A549 treated with ZK216348 at 1 μM for 4 hours (cell line): ENCODE results near the gene GRIK5. TPM values are rescaled to one million over a fixed set of nuclear protein-coding genes. Genes with fewer than 3 reads are reported as not detected.

Experiments
- total RNA-seq: library from RNA; stranded (reverse); fragments of 200-300 nt; extraction: Qiagen RNA extraction; gene quantifications from 5 replicates; pipeline ENCODE4 v1.2.3, GENCODE V29; 2022; ENCODE audit warnings: low read depth

GRIK5 gene, protein sequence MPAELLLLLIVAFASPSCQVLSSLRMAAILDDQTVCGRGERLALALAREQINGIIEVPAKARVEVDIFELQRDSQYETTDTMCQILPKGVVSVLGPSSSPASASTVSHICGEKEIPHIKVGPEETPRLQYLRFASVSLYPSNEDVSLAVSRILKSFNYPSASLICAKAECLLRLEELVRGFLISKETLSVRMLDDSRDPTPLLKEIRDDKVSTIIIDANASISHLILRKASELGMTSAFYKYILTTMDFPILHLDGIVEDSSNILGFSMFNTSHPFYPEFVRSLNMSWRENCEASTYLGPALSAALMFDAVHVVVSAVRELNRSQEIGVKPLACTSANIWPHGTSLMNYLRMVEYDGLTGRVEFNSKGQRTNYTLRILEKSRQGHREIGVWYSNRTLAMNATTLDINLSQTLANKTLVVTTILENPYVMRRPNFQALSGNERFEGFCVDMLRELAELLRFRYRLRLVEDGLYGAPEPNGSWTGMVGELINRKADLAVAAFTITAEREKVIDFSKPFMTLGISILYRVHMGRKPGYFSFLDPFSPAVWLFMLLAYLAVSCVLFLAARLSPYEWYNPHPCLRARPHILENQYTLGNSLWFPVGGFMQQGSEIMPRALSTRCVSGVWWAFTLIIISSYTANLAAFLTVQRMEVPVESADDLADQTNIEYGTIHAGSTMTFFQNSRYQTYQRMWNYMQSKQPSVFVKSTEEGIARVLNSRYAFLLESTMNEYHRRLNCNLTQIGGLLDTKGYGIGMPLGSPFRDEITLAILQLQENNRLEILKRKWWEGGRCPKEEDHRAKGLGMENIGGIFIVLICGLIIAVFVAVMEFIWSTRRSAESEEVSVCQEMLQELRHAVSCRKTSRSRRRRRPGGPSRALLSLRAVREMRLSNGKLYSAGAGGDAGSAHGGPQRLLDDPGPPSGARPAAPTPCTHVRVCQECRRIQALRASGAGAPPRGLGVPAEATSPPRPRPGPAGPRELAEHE
- 0.21 to 1.0 TPM (median 0.60 TPM) in 5 replicates for total RNA-seq

DNA sequence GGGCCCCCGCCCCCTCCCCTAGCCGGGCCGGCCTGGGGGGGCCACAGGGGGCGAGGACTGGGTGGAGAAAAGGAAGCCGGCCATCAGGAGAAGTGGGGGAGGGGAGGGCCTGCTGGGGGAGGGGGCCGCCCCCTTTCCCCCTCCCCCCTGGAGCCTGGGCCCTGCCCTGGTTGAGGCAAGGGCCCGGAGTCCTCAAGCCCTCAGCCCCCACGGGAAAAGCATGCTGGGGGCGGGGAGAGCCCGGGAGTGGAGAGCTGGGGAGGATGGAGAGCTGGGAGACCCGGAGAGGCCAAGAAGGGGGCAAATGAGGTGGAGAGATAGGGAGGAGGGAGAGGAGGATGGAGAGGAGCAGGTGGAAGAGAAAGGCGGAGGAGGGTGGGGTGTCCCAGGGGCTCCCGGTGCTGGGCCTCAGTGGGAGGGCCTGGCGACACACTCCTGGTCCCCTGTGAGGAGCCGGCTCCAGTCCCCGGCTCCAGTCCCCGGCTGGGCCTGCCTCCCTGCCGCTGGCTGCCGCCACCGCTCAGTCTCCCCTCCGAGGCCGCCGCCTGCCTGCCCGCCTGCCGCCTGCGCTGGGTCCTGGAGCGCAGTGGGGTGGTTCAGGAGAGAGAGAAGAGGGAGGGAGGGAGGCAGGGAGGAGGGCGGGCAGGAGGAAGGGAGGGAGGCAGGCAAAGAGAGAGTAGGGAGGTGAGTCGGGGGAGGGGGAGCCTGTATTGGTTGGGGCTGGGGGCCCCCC is at the start of gene GRIK5:
TSS of gene GRIK5 (minus strand) at position 588 of the 733 bp plus-strand sequence. CDS start 4,436 bp downstream, outside the sequence.

DNA sequence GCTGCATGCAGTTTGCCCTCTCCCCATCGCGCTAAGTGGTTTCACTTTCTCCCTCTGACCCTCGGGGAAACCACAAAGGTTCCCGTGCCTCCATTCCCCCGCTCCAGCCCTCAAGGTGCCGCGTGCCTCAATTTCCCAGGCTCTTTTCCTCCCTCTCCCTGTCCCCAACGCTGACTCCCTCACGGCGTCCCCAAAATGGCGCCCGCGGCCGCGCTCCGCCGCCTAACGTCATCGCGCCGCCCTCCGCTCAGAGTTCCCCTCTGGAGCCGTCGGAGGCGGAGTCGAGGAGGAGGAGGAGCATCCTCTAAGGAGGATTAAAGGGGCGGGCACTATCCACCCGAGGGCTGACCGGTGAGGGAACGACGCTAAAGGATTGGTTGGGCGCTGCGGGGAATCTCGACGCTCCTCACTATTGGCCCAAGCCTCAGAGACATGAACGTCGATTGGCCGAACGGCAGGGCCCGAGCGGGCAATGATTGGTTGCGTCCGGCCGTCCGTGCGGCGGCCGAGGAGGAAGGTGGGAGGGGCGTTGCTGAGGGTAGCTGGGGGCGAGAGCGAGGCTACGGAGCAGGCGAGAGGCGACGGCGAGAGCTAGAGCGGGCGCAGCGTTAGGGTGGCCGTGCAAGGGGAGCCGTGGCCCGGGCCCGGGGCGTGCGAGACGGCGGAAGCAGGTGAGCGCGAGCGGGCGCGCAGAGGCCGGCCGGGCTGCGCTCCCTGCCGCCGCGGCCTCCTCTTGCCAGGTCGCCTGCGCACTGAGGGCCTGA is 5.8 kb upstream of the GRIK5 start, which contains the start of gene ZNF574:
TSS of gene ZNF574 (plus strand) at position 551 of the 764 bp plus-strand sequence. CDS start 2,441 bp downstream, outside the sequence.

DNA sequence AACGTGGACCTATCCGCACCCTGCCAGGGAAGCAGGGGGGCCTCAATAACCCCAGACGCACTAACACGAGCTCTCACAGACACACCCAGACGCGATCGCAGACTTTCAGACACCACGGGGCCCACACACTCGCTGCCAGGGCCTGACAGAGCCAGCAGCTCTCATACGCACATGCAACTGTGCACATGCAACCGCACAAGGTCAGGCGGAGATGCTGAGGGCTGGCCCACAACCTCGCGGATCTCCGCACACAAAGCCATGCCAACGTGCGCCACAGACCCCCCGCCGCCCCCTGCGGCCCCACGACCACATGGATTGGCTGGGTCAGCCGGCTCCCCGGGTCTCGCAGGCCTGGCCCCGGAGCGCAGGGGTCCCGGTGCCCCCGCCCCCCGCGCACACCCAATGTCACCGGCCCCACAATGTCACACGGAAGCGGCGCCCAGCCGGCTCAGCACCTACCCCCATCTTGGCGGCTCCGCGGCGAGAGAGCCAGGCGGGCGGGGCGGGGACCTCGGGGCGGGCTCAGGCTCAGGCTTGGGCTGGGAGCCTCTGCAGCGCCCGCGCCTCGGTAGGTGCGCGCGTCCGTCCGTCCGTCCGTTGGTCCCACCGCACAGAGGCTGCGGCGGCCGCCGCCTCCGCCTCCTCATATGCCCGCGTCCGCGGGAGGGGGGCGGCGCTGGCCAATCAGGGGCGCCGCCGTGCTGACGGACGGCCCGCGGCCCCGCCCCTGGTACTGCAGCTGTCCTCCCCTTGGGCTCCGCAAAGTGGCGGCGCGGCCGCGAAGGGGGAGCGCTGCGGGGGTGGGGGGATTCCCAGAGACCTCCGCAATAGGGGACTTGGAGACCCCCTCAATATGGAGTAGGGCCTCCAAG is 76.2 kb downstream of the GRIK5 start, which contains the start of gene ATP1A3:
TSS of gene ATP1A3 (minus strand) at position 619 of the 872 bp plus-strand sequence. CDS start at position 465, 154 bp downstream.

DNA sequence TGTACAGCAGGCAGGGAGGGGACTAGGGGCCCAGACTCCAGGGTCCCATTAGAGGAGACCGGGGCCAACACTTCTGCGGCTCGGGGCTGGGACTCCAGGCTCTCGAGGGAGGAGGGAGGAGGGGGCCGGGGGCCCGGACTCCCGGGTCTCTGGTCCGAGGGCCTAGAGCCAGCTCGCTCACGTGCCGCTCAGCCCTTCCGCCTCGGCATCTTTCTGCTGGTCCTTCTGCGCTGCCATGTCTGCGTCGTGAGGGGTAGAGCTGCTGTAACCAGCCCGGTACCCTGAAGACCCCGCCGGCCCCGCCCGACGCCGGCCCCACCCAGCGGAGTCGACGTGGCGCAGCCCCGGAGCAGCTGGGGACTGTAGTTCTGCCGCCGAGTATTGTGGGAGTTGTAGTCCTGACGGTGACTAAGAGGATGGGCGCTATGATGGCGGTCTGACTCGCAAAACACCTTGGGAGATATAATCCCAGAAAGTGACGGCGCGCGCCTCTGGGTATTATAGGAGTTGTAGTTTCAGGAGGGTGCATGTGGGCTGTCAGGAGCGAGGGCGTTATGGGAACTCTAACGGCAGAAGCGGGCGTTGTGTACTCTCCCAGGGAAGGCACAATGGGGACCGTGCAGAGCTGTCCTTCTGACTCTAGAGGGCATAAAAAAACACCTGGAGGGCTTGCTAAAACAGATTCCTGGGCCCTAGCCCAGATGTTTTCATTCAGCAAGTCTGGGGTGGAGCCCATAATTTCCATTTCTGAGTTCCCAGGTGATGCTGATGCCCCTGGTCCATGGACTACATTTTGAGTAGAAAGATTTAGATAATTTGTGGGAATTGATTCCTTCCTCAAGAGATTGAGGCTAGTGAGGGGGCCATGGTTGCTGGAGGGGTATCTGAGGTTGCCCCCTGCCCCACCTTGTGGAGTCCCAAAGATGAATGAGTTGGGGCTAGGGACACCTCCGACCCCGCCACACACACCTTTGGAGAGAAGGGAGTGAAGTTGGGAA is 110.7 kb downstream of the GRIK5 start, which contains the start of gene RABAC1:
TSS of gene RABAC1 (minus strand) at position 266 of the 998 bp plus-strand sequence. CDS start at position 237, 29 bp downstream.

Other genes starting within 250 kb of the GRIK5 start
- not detected in 5 replicates for gene LYPD4, start 225.5 kb downstream of the GRIK5 start, total RNA-seq
- not detected in 5 replicates for gene DMRTC2, start 225.2 kb downstream of the GRIK5 start, total RNA-seq
- gene RPS19, start 210.0 kb downstream of the GRIK5 start, total RNA-seq = 8,029 to 10,205 TPM (median 9,294 TPM) in 5 replicates
- gene CD79A, start 192.9 kb downstream of the GRIK5 start, total RNA-seq = 0.51 to 1.4 TPM (median 0.67 TPM) in 5 replicates
- gene ARHGEF1, start 187.0 kb downstream of the GRIK5 start, total RNA-seq = 57.0 to 141 TPM (median 106 TPM) in 5 replicates
- gene ERFL, start 141.8 kb downstream of the GRIK5 start, total RNA-seq = 0.16 to 0.40 TPM (median 0.25 TPM) in 5 replicates
- 139 to 316 TPM (median 257 TPM) in 5 replicates for gene RABAC1, start 110.9 kb downstream of the GRIK5 start, total RNA-seq
- gene ATP1A3, start 76.0 kb downstream of the GRIK5 start, total RNA-seq = 2.0 to 6.2 TPM (median 5.0 TPM) in 5 replicates
- gene ZNF574, start 6.0 kb upstream of the GRIK5 start, total RNA-seq = 21.8 to 39.4 TPM (median 36.5 TPM) in 5 replicates
- 0.14 to 1.2 TPM (median 0.41 TPM) in 5 replicates for gene POU2F2, start 62.2 kb upstream of the GRIK5 start, total RNA-seq
- gene DEDD2, start 147.5 kb upstream of the GRIK5 start, total RNA-seq = 43.1 to 88.7 TPM (median 75.9 TPM) in 5 replicates
- gene ZNF526, start 150.1 kb upstream of the GRIK5 start, total RNA-seq = 13.2 to 22.4 TPM (median 19.7 TPM) in 5 replicates
- gene GSK3A, start 172.4 kb upstream of the GRIK5 start, total RNA-seq = 99.0 to 169 TPM (median 161 TPM) in 5 replicates
- gene ERF, start 184.9 kb upstream of the GRIK5 start, total RNA-seq = 110 to 131 TPM (median 125 TPM) in 5 replicates
- 26.5 to 63.0 TPM (median 56.8 TPM) in 5 replicates for gene CIC, start 199.0 kb upstream of the GRIK5 start, total RNA-seq
- gene PRR19, start 231.9 kb upstream of the GRIK5 start, total RNA-seq = 3.5 to 4.9 TPM (median 3.7 TPM) in 5 replicates
- 111 to 154 TPM (median 141 TPM) in 5 replicates for gene PAFAH1B3, start 232.4 kb upstream of the GRIK5 start, total RNA-seq
- gene TMEM145, start 243.1 kb upstream of the GRIK5 start, total RNA-seq = 2.5 to 3.9 TPM (median 3.2 TPM) in 5 replicates